Liver (tissue), 9 donors: ENCODE measurements around the gene NUTM2F. TPM values are rescaled to one million over a fixed set of nuclear protein-coding genes. Genes with fewer than 3 reads are reported as not detected.
"Not testable (repeated sequence)": the region's sequence is repeated elsewhere in the genome, so short reads cannot be mapped to it uniquely, and the experiment has no call there.

ENCODE experiments used
- DNase-seq: peaks from one replicate; pipeline ENCODE4 v3.0.0-alpha.2; 2017; ENCODE audit warnings: low spot score
- H3K27ac ChIP-seq, 2 donors: one replicate each; pipeline ENCODE4 v1.7.0; 2013; ENCODE audit warnings: inconsistent platforms in 2 of 2, low read length in 2 of 2, control low read depth in 1 of 2, low read depth in 1 of 2, mild to moderate bottlenecking in 1 of 2
- H3K27me3 ChIP-seq, 4 donors: one replicate each; pipeline versions ENCODE4 v1.6.1 to v1.7.0; 2013; ENCODE audit warnings: low read length in 3 of 4, inconsistent platforms in 1 of 4, mild to moderate bottlenecking in 1 of 4, moderate library complexity in 1 of 4; ENCODE audit not compliant: control insufficient read depth in 4 of 4, insufficient read depth in 4 of 4
- H3K36me3 ChIP-seq, 4 donors: one replicate each; pipeline versions ENCODE4 v1.6.1 to v1.7.0; 2013; ENCODE audit warnings: low read length in 3 of 4, mild to moderate bottlenecking in 3 of 4, low read depth in 1 of 4, moderate library complexity in 1 of 4; ENCODE audit not compliant: control insufficient read depth in 4 of 4, insufficient read depth in 3 of 4
- H3K4me1 ChIP-seq, 4 donors: one replicate each; pipeline versions ENCODE4 v1.6.1 to v1.7.0; 2013; ENCODE audit warnings: low read length in 3 of 4, mild to moderate bottlenecking in 3 of 4, moderate library complexity in 1 of 4; ENCODE audit not compliant: control insufficient read depth in 4 of 4, insufficient read depth in 4 of 4
- H3K4me3 ChIP-seq, 3 donors: one replicate each; pipeline versions ENCODE4 v1.6.1 to v1.7.0; 2013; ENCODE audit warnings: low read length in 3 of 3, control low read depth in 1 of 3, low read depth in 1 of 3, mild to moderate bottlenecking in 1 of 3
- H3K9ac ChIP-seq, 2 donors: one replicate each; pipeline ENCODE4 v1.7.0; 2013; ENCODE audit warnings: low read length in 2 of 2, mild to moderate bottlenecking in 2 of 2, moderate library complexity in 2 of 2, control low read depth in 1 of 2, low read depth in 1 of 2
- H3K9me3 ChIP-seq, 4 donors: one replicate each; pipeline versions ENCODE4 v1.6.1 to v1.7.0; 2013; ENCODE audit warnings: low read length in 3 of 4; ENCODE audit not compliant: control insufficient read depth in 4 of 4
- WGBS: extraction: QIAGEN DNeasy Blood & Tissue Kit; methylation state at CpG from one replicate; pipeline ENCODE4 v1.1.7; 2013; 5-methylcytosine and 5-hydroxymethylcytosine counted together
- polyA plus RNA-seq, 2 donors: library from polyadenylated mRNA; stranded (reverse) in 1 of 2; unstranded in 1 of 2; fragments of 200-250 nt in 1 of 2; fragments of >200 nt in 1 of 2; fragmentation: Nextera tagmentation in 1 of 2; extraction: Ambion mirVana in 1 of 2; gene quantifications; one replicate each; pipeline versions ENCODE4 v1.2.1 to v1.2.3, GENCODE V29; 2013 to 2015
- total RNA-seq, 2 donors: library from RNA; depleted of rRNA; stranded (reverse); fragments of >200 nt; gene quantifications; one replicate each; pipeline ENCODE4 v1.2.3, GENCODE V29; 2014
- donor health status: healthy.
- donor health status: healthy.
- donor health status: healthy.
- donor health status: healthy.
- donor health status: healthy.

Gene NUTM2F
- total and polyA plus RNA-seq, 4 donors: under 0.01 to 0.01 TPM; not detected in 2

DNA sequence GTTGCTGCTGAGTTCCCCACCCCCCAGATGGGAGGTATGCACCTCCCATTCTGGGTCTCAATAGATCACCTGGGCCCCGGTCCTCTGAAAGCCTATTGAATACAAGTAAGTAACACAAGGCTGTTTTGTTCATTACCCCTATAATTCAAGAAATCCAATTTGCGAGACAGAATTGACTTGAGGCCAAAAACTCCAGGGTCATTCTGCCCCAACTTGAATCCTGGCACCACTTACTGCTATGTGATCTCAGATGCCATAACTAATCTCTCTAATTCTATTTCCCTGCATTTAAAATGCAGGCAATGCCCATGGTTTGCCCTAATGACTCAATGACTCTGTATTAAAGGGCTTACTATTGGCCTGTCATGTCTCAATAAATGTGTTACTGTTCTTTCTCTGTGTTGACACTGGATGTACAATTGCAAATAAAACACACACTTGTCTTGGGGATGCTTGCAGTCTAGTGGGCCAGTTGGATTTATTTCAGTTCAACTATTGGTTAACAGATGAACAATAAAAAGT lies 35.7 kb upstream of the NUTM2F start:
- not testable (repeated sequence) for H3K4me1 ChIP-seq, H3K9me3 ChIP-seq, DNase-seq, H3K9ac ChIP-seq, H3K36me3 ChIP-seq, H3K27me3 ChIP-seq, H3K27ac ChIP-seq, H3K4me3 ChIP-seq
- WGBS: 74% methylated on average over 2 of the region's 2 CpGs

DNA sequence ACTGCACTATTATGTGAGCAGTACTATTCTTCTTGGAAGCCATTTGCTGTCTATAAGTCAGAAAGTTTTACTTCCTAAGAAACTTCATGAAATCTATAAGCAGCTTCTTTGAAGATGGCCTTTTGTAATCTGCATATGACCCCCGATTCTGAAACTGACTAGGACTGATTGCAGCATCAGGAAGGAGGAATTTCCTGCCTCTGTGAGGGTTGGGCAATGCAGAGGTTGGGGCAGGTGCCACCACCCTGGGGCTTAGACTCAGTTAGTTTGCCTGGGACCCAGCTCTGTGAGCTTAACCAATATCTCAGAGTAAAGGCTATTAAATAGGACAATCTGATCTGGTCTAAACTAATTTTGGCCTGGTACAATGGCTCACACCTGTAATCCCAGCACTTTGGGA lies 28.7 kb upstream of the NUTM2F start:
- H3K4me3 ChIP-seq, DNase-seq, H3K27me3 ChIP-seq, H3K9me3 ChIP-seq, H3K9ac ChIP-seq, H3K4me1 ChIP-seq, H3K27ac ChIP-seq, H3K36me3 ChIP-seq: not testable (repeated sequence)
- no CpG with 5 or more reads among the region's 1 CpG for WGBS

DNA sequence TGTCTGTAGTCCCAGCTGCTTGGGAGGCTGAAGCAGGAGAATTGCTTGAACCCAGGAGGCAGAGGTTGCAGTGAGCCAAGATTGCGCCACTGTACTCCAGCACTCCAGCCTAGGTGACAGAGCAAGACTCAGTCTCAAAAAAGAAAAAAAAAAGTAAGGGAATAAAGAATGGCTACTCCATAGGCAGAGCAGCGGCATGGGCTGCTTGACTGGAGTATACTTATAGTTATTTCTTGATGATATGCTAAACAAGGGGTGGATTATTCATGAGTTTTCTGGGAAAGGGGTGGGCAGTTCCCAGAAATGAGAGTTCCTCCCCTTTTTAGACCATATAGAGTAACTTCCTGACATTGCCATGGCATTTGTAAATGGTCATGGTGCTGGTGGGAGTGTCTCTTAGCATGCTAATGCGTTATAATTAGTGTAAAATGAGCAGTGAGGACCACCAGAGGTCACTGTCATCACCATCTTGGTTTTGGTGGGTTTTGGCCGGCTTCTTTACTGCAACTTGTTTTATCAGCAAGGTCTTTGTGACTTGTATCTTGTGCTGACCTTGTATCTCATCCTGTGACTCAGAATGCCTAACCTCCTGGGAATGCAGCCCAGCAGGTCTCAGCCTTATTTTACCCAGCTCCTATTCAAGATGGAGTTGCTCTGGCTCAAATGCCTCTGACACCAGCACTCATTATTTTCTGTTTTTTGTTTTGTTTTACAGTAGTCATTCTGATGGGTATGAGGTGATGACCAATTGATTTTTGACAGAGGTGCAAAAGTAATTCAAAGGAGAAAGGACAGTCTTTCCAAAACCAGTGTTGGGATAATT lies 23.7 kb upstream of the NUTM2F start:
- not testable (repeated sequence) for H3K27ac ChIP-seq, H3K4me3 ChIP-seq, H3K27me3 ChIP-seq, DNase-seq, H3K9ac ChIP-seq, H3K4me1 ChIP-seq, H3K9me3 ChIP-seq, H3K36me3 ChIP-seq
- WGBS: 100% methylated on average over 1 of the region's 4 CpGs

DNA sequence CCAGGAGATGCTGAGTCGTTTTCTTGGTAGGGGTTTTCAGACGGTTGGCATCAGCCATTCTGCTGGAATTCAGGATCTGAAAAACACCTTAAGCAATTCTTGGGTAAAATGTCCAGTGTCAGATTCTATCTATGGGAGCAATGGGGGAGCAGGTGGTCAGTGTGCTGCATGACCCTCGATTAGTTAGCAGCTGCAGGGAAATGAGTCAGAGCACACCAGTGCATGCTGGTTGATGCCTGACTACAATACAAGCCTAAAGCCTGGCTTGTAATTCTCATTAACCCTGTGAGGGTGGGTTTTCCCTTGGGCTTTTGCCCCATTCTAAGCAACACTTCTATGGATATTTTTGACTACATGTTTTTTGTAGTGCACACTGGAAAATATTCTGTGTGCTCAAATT lies 20.3 kb upstream of the NUTM2F start:
- H3K4me3 ChIP-seq, H3K9me3 ChIP-seq, H3K27me3 ChIP-seq, H3K27ac ChIP-seq, H3K4me1 ChIP-seq, DNase-seq, H3K9ac ChIP-seq, H3K36me3 ChIP-seq: not testable (repeated sequence)
- WGBS: no CpG with 5 or more reads among the region's 3 CpGs

DNA sequence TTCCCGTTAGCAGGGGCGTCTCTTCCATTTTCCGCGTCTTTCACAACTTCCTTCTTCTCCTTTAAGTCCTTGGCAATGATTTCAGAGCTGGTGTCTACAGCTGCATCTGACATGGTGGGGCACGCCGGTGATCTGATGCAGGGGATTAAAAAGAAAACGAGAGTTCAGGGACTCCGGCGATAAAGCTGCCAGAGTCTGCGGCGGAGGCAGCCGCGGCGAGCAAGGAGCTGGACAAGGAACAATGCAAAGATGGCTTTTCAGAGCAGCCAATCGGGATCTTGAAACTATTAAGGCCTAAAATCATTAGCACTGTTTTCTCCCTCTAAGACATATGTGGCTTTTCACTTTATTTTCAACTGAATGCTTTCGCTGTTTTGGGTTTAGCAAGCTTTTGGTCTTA lies 19.0 kb upstream of the NUTM2F start:
- WGBS: 97% methylated on average over 16 of the region's 16 CpGs
- not testable (repeated sequence) for H3K4me1 ChIP-seq, H3K9ac ChIP-seq, H3K36me3 ChIP-seq, H3K4me3 ChIP-seq, H3K9me3 ChIP-seq, H3K27me3 ChIP-seq, H3K27ac ChIP-seq, DNase-seq

DNA sequence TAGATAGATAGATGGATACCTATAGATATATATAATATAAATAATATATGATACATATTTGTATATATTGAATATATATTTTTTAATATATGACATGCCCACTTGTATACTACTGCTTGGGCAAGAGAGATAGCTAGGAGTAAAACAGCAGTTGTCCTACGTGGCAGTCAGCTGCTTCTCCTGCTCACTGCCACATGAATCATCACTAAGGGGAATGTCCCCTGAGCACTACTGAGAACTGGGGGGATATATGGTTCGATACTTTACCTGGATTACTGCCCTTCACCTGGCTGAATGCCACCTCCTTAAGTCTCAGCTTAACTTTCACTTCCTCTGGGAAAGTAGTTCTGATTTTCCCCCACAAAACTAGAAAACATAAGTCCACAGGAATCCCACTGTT lies 13.3 kb upstream of the NUTM2F start:
- not testable (repeated sequence) for H3K27ac ChIP-seq, H3K4me1 ChIP-seq, H3K36me3 ChIP-seq, H3K9ac ChIP-seq, H3K9me3 ChIP-seq, DNase-seq, H3K4me3 ChIP-seq, H3K27me3 ChIP-seq
- WGBS: 87% methylated on average over 2 of the region's 2 CpGs

DNA sequence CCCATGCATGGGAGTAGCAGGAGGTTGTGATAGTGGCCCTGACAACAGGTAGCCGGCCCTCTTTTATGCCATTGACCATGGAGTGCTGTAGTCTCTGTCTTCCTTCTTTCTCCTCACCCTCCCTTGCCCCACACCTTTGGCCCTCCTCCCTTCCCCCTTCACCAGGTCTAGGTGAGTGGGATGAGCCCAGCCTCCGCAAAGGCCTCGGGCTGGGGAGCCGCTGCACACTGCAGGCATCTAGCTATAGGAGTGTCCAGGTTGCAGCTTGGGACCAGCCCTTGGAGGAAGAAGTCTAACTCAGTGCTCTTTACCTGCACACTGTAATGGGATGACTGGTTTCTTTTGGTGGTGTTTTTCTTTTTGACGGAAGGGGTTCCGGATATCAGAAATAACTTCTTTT lies 12.3 kb upstream of the NUTM2F start:
- H3K9ac ChIP-seq, H3K4me1 ChIP-seq, H3K27ac ChIP-seq, H3K4me3 ChIP-seq, DNase-seq, H3K9me3 ChIP-seq, H3K36me3 ChIP-seq, H3K27me3 ChIP-seq: not testable (repeated sequence)
- 98% methylated on average over 5 of the region's 6 CpGs for WGBS

DNA sequence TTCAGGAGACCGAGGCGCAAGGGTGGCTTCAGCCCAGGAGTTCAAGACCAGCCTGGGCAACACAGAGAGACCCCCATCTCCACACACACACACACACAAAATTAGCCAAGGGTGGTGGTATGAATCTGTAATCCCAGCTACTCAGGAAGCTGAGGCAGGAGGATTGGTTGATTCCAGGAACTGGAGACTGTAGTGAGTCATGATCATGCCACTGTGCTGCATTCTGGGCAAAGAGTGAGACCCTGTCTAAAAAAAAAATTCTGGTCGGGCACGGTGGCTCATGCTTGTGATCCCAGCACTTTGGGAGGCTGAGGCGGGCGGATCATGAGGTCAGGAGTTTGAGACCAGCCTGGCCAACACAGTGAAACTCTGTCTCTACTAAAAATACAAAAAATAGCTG lies 11.2 kb upstream of the NUTM2F start:
- H3K27ac ChIP-seq, H3K9ac ChIP-seq, H3K4me3 ChIP-seq, H3K4me1 ChIP-seq, DNase-seq, H3K9me3 ChIP-seq, H3K36me3 ChIP-seq, H3K27me3 ChIP-seq: not testable (repeated sequence)
- WGBS: 93% methylated on average over 6 of the region's 6 CpGs
